IPS-18c (cell line): Measurements from ENCODE around the gene ELFN2.
A peak's percentile ranks its signal among the peaks of the same experiment; 100 is the strongest.
"Not testable (repeated sequence)": the region's sequence is repeated elsewhere in the genome, so short reads cannot be mapped to it uniquely, and the experiment has no call there.

ENCODE experiments used
- H3K4me3 ChIP-seq: 2 replicates; pipeline ENCODE4 v1.7.0; 2013; ENCODE audit warnings: low read depth, mild to moderate bottlenecking, low read length, moderate library complexity; ENCODE audit not compliant: insufficient read depth
- H3K9me3 ChIP-seq: one replicate; pipeline ENCODE4 v1.6.1; 2013; ENCODE audit warnings: mild to moderate bottlenecking, low read length, moderate library complexity; ENCODE audit not compliant: control insufficient read depth, insufficient read depth

Gene ELFN2, protein sequence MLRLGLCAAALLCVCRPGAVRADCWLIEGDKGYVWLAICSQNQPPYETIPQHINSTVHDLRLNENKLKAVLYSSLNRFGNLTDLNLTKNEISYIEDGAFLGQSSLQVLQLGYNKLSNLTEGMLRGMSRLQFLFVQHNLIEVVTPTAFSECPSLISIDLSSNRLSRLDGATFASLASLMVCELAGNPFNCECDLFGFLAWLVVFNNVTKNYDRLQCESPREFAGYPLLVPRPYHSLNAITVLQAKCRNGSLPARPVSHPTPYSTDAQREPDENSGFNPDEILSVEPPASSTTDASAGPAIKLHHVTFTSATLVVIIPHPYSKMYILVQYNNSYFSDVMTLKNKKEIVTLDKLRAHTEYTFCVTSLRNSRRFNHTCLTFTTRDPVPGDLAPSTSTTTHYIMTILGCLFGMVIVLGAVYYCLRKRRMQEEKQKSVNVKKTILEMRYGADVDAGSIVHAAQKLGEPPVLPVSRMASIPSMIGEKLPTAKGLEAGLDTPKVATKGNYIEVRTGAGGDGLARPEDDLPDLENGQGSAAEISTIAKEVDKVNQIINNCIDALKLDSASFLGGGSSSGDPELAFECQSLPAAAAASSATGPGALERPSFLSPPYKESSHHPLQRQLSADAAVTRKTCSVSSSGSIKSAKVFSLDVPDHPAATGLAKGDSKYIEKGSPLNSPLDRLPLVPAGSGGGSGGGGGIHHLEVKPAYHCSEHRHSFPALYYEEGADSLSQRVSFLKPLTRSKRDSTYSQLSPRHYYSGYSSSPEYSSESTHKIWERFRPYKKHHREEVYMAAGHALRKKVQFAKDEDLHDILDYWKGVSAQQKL

DNA sequence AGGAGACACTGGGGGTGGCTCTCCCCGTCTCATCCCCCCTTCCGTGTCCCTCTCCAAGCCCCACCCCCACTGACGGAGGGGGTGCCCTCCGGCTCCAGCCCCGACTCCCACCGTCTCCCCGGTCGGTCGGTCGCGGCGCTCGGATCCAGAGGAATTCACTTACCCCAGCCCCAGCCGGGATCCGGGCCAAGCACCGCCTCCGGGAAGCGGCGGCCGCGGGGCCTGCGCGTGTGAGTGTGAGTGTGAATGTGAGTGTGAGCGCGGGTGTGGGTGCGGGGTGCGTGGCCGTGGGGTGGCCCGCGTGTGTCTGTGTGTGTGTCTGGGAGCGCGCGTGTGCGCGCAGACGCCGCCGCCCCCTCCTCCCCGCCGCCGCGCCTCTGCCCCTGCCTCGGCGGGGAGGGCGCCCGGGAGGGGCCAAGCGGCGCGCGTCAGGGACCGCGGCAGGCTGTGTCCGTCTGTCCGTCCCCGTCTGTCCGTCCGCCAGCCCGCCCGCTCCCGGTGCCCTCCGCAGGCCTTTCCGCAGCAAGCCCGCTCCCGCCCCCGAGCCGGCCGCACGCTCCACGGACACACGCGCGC lies at the start of gene ELFN2:
Gene ELFN2, minus strand, starts transcription at position 345 of the 576 bp plus-strand sequence. CDS start 51,945 bp downstream, outside the sequence.
- H3K4me3 ChIP-seq = peak within 1 kb of the TSS; percentile 61
- H3K9me3 ChIP-seq = peaks cover 4% of the 10 kb centered on the region

DNA sequence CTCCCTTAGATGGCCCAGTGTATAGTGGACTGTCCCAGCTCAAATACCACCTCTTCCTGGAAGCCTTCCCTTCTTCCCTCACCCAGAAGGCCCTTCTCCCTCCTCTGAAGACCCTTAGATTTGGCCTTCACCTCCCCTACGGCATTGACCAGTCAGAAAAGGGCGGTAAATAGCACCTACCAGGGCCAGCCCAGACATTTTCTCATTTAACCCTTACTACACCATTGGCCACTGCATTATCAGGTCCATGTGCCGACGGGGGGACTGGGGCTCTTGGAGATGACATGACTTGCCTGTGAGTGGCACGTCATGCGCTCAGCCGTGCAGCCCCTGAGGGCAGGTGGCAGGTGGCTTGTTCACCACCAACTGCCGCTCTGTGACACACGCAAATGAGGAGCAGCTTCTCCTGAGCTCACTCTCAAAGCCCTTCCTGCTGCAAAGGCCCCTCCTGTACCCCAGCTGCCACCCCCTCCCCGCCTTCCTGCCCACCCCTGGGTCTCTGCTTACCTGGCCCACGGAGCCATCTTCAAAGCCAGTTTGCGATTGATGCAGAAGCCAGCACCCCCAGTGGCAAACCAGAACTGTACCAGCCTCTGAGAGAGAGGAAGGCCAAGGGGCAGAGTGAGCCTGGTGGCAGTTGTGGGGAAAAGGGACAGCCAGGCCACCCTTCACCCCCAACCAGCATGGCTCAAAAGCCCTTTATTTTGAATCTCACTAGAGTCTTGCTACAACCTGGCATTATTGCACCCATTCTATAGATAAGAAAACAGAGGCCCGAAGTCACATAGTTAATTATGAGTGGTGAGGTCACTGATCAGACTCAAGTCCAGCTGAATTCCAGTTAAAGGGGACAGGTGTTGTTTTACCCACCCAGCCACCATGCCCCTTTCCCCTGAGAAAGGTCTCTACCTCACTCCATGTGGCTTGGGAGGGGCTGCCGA lies 49.4 kb upstream of the ELFN2 start:
- no peaks in the 10 kb centered on the region for H3K9me3 ChIP-seq
- H3K4me3 ChIP-seq = no peak overlapping the region

DNA sequence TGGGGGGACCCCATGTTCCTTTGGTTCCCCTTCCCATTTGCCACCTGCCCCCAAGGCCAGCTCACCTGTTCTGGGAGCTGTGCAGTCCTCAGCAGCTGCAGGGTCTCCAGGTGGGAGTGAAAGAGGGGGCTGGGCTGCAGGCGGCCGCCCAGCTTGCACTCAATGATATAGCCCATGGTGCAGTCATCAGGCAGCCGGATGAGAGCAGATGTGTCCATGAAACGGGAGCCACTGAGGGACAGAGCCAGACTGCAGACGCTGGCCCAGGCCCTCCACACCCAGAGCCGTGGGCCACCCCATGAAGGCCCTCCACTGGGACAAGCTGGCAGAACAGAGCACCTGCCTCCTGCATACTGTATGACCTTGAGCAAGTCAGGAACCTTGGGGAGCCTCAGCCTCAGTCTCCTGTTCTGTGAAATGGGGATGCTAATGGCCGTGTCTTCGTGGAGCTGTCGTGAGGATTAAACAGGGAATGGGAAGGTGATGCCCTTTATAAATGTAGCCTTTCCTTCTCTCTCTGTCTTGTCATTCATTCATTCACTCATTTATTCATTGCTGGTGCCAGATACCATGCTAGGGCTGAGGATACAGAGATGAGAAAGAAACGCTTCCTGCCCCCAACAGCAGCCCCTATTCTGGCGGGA lies 47.3 kb upstream of the ELFN2 start:
- no peaks in the 10 kb centered on the region for H3K9me3 ChIP-seq
- H3K4me3 ChIP-seq = no peak overlapping the region

DNA sequence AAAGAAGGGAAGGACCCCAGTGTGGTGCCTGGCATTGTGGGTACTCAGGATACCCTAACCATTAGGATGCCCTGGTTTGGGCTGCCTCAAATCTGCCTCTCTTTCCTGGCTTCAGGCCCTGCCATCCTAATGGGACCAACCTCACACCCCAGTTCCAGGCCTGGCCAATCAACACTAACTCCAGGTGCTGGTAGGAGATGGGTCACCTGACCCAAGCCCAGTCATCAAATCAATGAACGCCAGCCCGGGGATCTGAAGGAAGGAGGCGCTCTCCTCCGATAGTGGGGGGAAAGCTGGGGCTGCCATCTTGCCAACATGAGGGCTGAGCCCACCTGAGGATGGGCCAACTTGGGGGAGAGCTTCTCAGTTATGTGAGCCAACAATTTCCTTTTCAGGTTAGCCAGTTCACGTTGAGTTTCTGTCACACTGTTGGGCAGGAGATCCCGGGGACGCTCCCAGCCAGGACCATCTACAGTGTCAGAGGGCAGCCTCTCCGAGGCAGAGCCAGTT lies 46.2 kb upstream of the ELFN2 start:
- Histone ChIP-seq H3K9me3 (no peaks in the 10 kb centered on the region), H3K4me3 (no peak overlapping the region)

DNA sequence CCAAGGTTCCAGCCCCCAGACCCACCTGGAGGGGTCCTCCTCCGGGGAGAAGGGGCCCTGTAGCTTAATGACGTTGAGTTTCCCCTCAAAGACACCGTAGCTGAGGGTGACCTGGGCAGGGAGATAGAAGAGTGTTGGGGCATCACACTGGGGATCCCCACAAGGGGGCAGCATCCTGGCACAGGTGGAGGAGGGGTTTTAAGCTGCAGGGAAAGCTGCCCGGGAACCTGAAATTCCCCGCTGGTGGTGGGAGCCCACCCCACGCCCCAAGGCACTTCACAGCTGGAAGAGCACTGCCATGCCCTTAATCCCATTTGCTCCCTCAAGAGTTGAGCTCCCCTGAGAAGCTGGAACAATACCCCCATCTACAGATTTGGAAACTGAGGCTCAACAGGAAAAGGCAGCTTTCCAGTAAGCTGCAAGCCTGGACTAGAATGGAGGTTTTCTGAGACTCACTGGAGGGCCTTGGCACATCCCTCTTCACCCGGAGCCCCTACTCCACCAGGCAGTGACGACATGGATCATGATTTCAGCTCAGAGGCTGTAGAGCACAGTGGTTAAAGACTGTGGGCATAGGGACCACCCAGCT lies 45.2 kb upstream of the ELFN2 start:
- no peak overlapping the region for H3K4me3 ChIP-seq

DNA sequence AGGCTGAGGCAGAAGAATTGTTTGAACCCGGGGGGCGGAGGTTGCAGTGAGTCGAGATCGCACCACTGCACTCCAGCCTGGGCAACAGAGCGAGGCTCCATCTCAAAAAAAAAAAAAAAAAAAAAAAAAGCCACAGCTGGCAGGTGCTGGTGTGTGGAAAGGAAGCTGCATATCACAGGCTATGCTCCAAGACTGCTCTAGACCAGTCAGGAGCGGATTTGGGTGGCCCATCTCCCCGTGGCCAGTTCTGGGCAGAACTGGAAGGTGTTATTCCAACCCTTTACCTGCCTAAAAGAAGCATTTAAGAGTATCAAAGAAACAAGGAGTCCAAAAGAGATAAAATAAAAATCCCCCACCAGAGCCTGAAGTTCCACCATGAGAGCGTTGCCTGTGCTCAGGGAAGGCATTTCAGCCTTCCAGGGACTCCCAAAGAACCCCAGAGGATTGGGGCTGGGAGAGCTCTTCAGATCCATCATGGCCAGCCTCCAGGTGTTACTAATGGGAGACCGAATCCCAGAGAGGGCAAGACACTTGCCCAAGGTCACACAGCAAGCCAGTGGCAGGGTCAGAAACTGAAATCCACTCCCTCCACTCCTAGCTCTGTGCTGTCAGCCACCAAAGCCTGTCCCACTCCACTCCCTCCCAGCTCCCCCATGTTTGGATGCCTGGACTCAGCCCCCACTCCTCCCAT lies 44.6 kb upstream of the ELFN2 start:
- Histone ChIP-seq H3K4me3 (no peak overlapping the region), H3K9me3 (no peaks in the 10 kb centered on the region)

More for the DNA sequence above, 45.2 kb upstream of the ELFN2 start:
- H3K9me3 ChIP-seq = no peaks in the 10 kb centered on the region

DNA sequence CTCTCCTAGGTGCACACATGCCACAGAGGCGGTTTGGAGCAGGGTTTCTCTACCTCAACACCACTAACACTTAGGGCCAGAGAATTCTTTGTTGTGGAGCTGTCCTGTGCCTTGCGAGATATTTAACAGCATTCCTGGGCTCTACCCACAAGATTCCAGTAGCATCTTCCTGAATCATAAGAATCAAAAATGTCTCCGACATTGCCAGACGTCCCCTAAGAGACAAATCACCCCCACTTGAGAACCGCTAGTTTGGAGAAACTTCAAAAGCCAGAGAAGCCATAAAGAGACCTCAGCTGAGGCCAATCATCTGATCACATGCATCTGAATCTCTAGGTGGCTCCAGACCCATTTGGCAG lies 42.8 kb upstream of the ELFN2 start:
- Histone ChIP-seq H3K9me3 (no peaks in the 10 kb centered on the region), H3K4me3 (no peak overlapping the region)

DNA sequence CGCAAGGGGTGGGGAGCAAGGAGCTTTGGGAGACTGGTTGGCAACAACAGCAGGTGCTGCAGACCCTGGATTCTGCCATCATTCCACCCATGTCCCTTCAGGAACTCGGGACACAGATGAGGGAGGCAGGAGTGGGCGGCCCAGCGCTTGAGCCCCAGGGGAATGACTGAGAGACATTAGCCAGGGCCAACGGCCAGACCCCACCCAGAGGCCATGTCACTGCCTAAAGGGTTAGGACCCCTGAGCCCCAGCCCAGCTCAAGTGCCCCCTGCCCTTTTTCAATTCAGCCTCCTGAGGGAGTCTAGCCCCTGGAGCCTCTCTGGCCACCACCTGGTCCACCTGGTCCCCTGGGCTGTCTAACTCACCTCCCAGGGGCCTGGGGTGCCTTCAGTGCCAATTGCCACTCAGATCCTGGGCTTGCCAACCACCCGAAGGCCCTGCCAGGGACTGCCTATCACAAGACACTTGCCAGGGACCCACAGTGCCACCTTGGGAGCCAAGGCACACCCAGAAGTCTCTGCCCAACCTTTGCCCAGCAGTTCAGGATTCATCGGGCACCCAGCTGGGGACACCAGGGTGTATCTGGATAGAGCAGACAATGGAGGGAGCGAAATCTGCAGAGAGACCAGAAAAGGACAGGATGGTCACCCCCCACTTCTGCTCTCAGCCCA lies 42.3 kb upstream of the ELFN2 start:
- Histone ChIP-seq H3K4me3 (no peak overlapping the region), H3K9me3 (no peaks in the 10 kb centered on the region)

DNA sequence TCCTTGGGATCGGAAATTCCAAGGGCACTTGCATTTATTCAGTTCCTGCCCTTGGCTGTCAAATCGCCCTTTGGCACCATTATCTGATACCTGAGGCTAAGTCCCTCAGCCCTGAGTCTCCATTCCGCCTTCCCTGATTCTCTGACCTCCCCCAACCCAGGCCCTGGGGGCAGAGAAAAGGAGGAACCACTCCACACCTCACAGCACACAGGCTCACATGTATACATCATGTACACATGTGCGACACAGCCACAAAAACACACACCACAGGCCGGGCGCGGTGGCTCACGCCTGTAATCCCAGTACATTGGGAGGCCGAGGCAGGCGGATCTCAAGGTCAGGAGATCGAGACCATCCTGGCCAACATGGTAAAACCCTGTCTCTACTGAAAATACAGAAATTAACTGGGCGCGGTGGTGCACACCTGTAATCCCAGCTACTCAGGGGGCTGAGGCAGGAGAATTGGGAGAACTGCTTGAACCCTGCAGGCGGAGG lies 41.0 kb upstream of the ELFN2 start:
- H3K9me3 ChIP-seq, H3K4me3 ChIP-seq: not testable (repeated sequence)

DNA sequence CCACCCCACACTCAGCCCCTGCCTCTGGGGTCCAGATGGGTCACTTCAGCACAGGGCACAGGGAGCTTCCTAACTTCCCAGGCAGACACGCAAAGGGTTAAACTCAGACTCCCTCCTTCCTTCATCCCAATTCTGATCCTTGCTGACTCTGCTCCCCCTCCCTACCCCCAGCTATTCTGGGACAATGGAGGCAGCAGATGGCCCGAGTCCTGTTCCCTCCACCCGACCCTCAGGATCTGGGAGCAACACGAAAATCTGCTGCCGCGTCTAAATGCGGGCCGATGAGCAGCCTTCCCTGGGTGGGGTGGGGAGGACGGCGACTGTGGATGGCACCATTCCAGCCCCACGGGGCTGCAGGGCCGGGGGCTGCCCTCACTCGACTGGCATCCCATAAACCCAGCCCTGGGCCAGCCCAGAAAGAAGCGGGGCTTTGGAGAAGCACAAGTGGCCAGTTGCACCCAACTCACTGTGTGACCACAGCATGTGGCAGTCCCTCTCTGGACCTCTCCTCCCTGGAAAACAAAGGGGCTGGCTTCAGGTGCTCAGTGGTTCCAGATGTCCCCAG lies 40.2 kb upstream of the ELFN2 start:
- Histone ChIP-seq H3K9me3 (no peaks in the 10 kb centered on the region), H3K4me3 (no peak overlapping the region)

DNA sequence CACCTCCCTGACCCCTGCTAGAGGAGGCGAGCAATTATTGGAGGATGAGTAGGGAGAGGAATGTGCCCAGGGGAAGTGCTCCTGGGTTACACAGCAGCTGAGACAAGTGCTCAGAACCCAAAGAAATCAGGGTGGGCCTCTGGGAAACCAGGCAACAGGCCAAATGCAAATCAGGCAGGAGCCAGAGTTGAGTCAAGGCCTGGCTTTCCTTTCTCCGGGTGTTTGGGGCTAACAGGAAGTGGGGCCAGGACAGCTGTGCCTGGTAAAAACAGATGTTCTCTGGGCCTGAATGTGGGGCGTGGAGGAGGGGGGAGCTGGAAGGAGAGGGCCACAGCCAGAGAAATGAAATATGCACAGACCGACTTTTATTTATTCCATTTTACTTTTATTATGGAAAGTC lies 36.9 kb upstream of the ELFN2 start:
- Histone ChIP-seq H3K4me3 (no peak overlapping the region), H3K9me3 (no peaks in the 10 kb centered on the region)

DNA sequence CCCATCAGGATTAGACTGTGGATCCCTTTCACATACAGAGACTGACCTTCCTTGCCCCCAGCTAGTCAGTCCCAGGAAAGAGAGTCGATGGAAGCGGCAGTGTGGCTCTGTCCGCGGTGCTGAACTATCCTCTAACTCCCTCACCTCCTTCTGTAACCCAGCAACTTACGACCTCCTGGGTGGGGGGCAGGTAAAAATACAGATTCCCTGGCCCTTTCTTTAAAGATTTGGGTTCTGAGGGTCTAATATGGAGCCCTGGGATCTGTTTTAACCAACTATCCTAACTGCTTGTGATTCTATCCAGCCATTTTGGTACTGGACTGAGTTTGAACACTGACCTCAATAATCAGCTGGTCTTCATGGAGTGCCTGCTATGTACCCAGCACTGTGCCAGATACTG lies 35.7 kb upstream of the ELFN2 start:
- H3K4me3 ChIP-seq = no peak overlapping the region
- H3K9me3 ChIP-seq = no peaks in the 10 kb centered on the region

DNA sequence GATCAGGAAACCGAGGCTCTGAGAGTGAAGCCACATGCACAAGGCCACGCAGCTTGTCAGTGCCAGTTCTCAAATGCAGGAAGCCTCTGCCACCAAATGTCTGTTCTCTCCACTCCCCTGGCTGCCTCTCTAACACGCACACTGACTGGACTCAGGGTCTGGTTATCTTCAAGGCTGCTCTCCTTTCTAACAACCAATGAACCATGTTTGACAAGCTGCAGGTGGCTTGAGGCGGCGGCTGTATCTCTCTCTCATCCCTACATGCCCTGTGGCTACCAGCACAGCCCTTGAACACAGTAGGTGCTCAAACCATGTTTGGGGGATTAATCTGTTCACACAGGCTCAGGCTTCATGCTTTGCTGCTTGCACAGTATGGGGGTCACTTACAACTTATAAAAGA lies 35.2 kb upstream of the ELFN2 start:
- no peak overlapping the region for H3K4me3 ChIP-seq
- H3K9me3 ChIP-seq = no peaks in the 10 kb centered on the region

DNA sequence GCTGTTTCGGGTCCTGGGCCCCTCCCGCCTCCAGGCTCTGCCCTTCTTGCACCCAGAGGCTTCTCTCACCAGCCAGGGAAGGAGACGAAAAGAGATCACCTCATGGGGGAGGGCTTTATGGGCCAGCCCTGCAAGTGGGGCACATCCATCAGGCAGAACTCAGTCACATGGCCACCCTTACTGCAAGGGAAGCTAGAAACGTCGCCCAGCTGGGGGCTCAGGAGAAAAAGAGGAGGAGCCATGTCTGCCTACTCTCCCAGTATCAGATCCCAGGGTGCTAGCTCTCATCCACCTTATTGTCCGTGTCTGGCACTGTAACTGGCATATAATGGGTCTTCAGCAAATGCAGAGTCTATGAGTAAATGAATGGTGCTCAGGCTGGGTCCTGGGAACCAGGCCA lies 34.7 kb upstream of the ELFN2 start:
- Histone ChIP-seq H3K4me3 (no peak overlapping the region), H3K9me3 (no peaks in the 10 kb centered on the region)

DNA sequence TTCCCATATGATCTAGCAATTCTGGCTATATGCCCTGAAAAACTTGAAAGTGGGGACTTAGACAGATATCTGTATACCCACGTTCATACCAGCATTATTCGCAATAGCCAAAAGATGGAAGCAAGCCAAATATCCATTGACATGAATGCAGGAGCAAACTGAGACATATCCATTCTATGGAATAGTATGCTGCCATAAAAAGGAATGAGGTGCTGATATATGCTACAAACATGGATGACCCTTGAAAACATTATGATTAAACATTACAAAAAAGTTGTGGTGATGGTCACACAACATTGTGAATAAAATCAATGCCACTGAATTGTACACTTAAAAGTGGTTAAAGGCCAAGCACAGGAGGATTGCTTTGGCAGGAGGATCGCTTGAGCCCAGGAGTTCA lies 33.4 kb upstream of the ELFN2 start:
- Histone ChIP-seq H3K4me3 (no peak overlapping the region), H3K9me3 (no peaks in the 10 kb centered on the region)
